Osteoblast (primary cell): ENCODE data around the gene ANAPC10. TPM values are rescaled to one million over a fixed set of nuclear protein-coding genes. Genes with fewer than 3 reads are reported as not detected.

Experiments
- DNase-seq: peaks from one replicate; pipeline ENCODE4 v3.0.0; 2011; ENCODE audit warnings: low spot score, mixed read lengths; ENCODE audit not compliant: insufficient read length; ENCODE audit errors: missing footprints
- H2AFZ ChIP-seq: 2 replicates; pipeline ENCODE4 v1.6.0; 2011; ENCODE audit warnings: mild to moderate bottlenecking, low read length
- H3K27ac ChIP-seq: 2 replicates; pipeline ENCODE4 v1.5.1; 2011; ENCODE audit warnings: mild to moderate bottlenecking, low read depth, low read length, moderate library complexity
- H3K27me3 ChIP-seq: 2 replicates; pipeline ENCODE4 v1.6.0; 2012; ENCODE audit warnings: mild to moderate bottlenecking, control low read depth, inconsistent platforms, low read length, moderate library complexity; ENCODE audit not compliant: insufficient read depth
- H3K36me3 ChIP-seq: 2 replicates; pipeline ENCODE4 v1.5.1; 2011; ENCODE audit warnings: mild to moderate bottlenecking, low read length, control low read depth, moderate library complexity; ENCODE audit not compliant: insufficient read depth
- H3K4me1 ChIP-seq: 2 replicates; pipeline ENCODE4 v1.5.1; 2011; ENCODE audit warnings: mild to moderate bottlenecking, low read length, control low read depth, moderate library complexity; ENCODE audit not compliant: insufficient read depth
- H3K4me2 ChIP-seq: 2 replicates; pipeline ENCODE4 v1.6.0; 2011; ENCODE audit warnings: mild to moderate bottlenecking, low read length; ENCODE audit not compliant: insufficient read depth
- H3K4me3 ChIP-seq: fragments of 200-600 bp; sonication (generic); 3 replicates; pipeline ENCODE4 v1.5.1; 2012; ENCODE audit warnings: mild to moderate bottlenecking, low read length, inconsistent platforms; ENCODE audit not compliant: insufficient read depth
- H3K79me2 ChIP-seq: 2 replicates; pipeline ENCODE4 v1.6.0; 2012; ENCODE audit warnings: mild to moderate bottlenecking, low read length, control low read depth, inconsistent platforms; ENCODE audit not compliant: insufficient read depth
- H3K9me3 ChIP-seq: 2 replicates; pipeline ENCODE4 v1.5.1; 2011; ENCODE audit warnings: low read depth, low read length, control low read depth
- H4K20me1 ChIP-seq: 2 replicates; pipeline ENCODE4 v1.6.0; 2012; ENCODE audit warnings: mild to moderate bottlenecking, low read length, control low read depth; ENCODE audit not compliant: insufficient read depth
- CTCF ChIP-seq: IDR thresholded peaks from 2 replicates; pipeline ENCODE4 v1.5.1; 2011; ENCODE audit warnings: mild to moderate bottlenecking, low read depth, low read length, moderate library complexity; ENCODE audit errors: extremely low read depth
- total RNA-seq: library from RNA; depleted of rRNA; stranded (reverse); fragments of >200 nt; gene quantifications from 2 replicates; pipeline ENCODE4 v1.2.3, GENCODE V29; 2012

Gene ANAPC10
- total RNA-seq, 1 donor = 22.8 TPM

GRCh38 chr4:145107126-145107525, 9.1 kb upstream of the ANAPC10 start:
- no peaks in the 10 kb centered on the region for H3K4me1 ChIP-seq

GRCh38 chr4:145103496-145103895, 5.5 kb upstream of the ANAPC10 start:
- Histone ChIP-seq H3K4me1 (peaks cover 13% of the 10 kb centered on the region), H3K27ac (no peak overlapping the region), H3K4me3 (no peak overlapping the region), H3K36me3 (peaks cover 41% of the 10 kb centered on the region), H2AFZ (no peak overlapping the region), H3K9me3 (no peaks in the 10 kb centered on the region), H3K27me3 (no peaks in the 10 kb centered on the region), H3K4me2 (no peak overlapping the region), H3K79me2 (peaks cover 71% of the 10 kb centered on the region), H4K20me1 (peaks cover 6% of the 10 kb centered on the region)
- TF ChIP-seq CTCF = no peak
- no peak for DNase-seq

More at GRCh38 chr4:145107126-145107525, 9.1 kb upstream of the ANAPC10 start:
- H3K79me2 ChIP-seq = peaks cover 35% of the 10 kb centered on the region
- H3K27ac ChIP-seq = no peak overlapping the region
- TF ChIP-seq CTCF = no peak
- no peak for DNase-seq
- H2AFZ ChIP-seq = no peak overlapping the region
- no peaks in the 10 kb centered on the region for H3K27me3 ChIP-seq
- H3K4me2 ChIP-seq = no peak overlapping the region
- peaks cover 6% of the 10 kb centered on the region for H4K20me1 ChIP-seq
- H3K4me3 ChIP-seq = no peak overlapping the region
- no peaks in the 10 kb centered on the region for H3K9me3 ChIP-seq
- H3K36me3 ChIP-seq = peaks cover 74% of the 10 kb centered on the region

- H2AFZ ChIP-seq = no peak overlapping the region
- no peak overlapping the region for H3K4me3 ChIP-seq
- H3K27me3 ChIP-seq = no peaks in the 10 kb centered on the region
- H3K4me1 ChIP-seq = peaks cover 13% of the 10 kb centered on the region
- peaks cover 6% of the 10 kb centered on the region for H4K20me1 ChIP-seq
- H3K36me3 ChIP-seq = peaks cover 32% of the 10 kb centered on the region
- H3K79me2 ChIP-seq = peaks cover 72% of the 10 kb centered on the region
- DNase-seq = no peak
- no peak overlapping the region for H3K27ac ChIP-seq
- no peak overlapping the region for H3K4me2 ChIP-seq
- no peak for TF ChIP-seq CTCF
- no peaks in the 10 kb centered on the region for H3K9me3 ChIP-seq
These were observed 4.6 kb upstream of the ANAPC10 start for GRCh38 chr4:145102619-145103018.

- Histone ChIP-seq H3K4me2 (peak overlapping the region; percentile 13), H3K36me3 (peaks cover 17% of the 10 kb centered on the region)
- DNase-seq = no peak
These were observed 3.1 kb upstream of the ANAPC10 start for GRCh38 chr4:145101091-145101490.

More at GRCh38 chr4:145101091-145101490, 3.1 kb upstream of the ANAPC10 start:
- H3K27me3 ChIP-seq = no peaks in the 10 kb centered on the region
- H3K4me3 ChIP-seq = no peak overlapping the region
- H2AFZ ChIP-seq = no peak overlapping the region
- H3K79me2 ChIP-seq = peaks cover 74% of the 10 kb centered on the region
- H3K27ac ChIP-seq = no peak overlapping the region
- no peak for TF ChIP-seq CTCF
- no peaks in the 10 kb centered on the region for H3K9me3 ChIP-seq
- H4K20me1 ChIP-seq = peaks cover 6% of the 10 kb centered on the region
- peaks cover 22% of the 10 kb centered on the region for H3K4me1 ChIP-seq
